A549 (cell line): ENCODE measurements around the gene NCEH1.

Source experiments
- CEBPB ChIP-seq, 2 experiments: fragments of >200 bp in 1 of 2; sonication (Bioruptor Twin) in 1 of 2; formaldehyde crosslinking in 1 of 2; IDR thresholded peaks; 2 replicates each; pipeline ENCODE4 v1.6.1; 2012 to 2016
- CTCF ChIP-seq: fragments of >200 bp; sonication (Bioruptor Twin); formaldehyde crosslinking; IDR thresholded peaks from 3 replicates; pipeline ENCODE4 v1.5.1; 2016
- E2F6 ChIP-seq: IDR thresholded peaks from 2 replicates; pipeline ENCODE4 v1.6.1; 2012; ENCODE audit warnings: low read depth, borderline replicate concordance
- EP300 ChIP-seq, 2 experiments: fragments of >200 bp; sonication (Bioruptor Twin); formaldehyde crosslinking; IDR thresholded peaks; 2 replicates in 1 of 2; 3 replicates in 1 of 2; pipeline ENCODE4 v1.6.1; 2016 to 2017
- MAX ChIP-seq: IDR thresholded peaks from 2 replicates; pipeline ENCODE4 v1.6.1; 2012
- PHF8 ChIP-seq: fragments of 200-600 bp; sonication (generic); IDR thresholded peaks from 2 replicates; pipeline ENCODE4 v1.6.1; 2016; ENCODE audit warnings: low read depth, mild to moderate bottlenecking, antibody characterized with exemption, moderate library complexity, borderline replicate concordance
- POLR2A ChIP-seq: IDR thresholded peaks from 2 replicates; pipeline ENCODE4 v1.6.1; 2012; ENCODE audit warnings: mild to moderate bottlenecking, low read length
- ZFP36 ChIP-seq: fragments of 450-650 bp; IDR thresholded peaks from 2 replicates; pipeline ENCODE4 v1.6.1; 2014; ENCODE audit warnings: borderline replicate concordance; ENCODE audit not compliant: partially characterized antibody
- ZNF302 ChIP-seq: fragments of 250-450 bp; sonication (Bioruptor Pico); IDR thresholded peaks from 2 replicates; pipeline ENCODE4 v1.9.0; 2021; ENCODE audit warnings: inconsistent platforms, mild to moderate bottlenecking, moderate library complexity

- no peak for TF ChIP-seq CEBPB (IDR thresholded peaks at IDR 0.05)
- TF ChIP-seq CTCF, result no peak
- TF ChIP-seq EP300 (IDR thresholded peaks at IDR 0.05), result no peak
- TF ChIP-seq PHF8, result no peak
- TF ChIP-seq POLR2A, result no peak
- TF ChIP-seq ZFP36, result no peak
- no peak for TF ChIP-seq MAX
- TF ChIP-seq ZNF302 (CRISPR knock-in tag), result no peak
- TF ChIP-seq E2F6, result no peak
Observed at GRCh38 chr3:172669021-172669420, 41.8 kb downstream of the NCEH1 start.
